HG02840 (cell line): ENCODE results near the gene BOLA1.
"Not testable (repeated sequence)": the region's sequence is repeated elsewhere in the genome, so short reads cannot be mapped to it uniquely, and the experiment has no call there.

ENCODE experiments used
- ATAC-seq: cut with Tn5 transposase; IDR thresholded peaks from one replicate; pipeline ENCODE4 v1.9.1; 2021; ENCODE audit warnings: mild to moderate bottlenecking, moderate library complexity, moderate number of reproducible peaks; ENCODE audit not compliant: unreplicated experiment, low FRiP score

Gene BOLA1

GRCh38 chr1:149927563-149928400, 28.4 kb downstream of the BOLA1 start, which contains the start of gene SF3B4:
SF3B4 (minus strand) TSS chr1:149927803; CDS start chr1:149927759, 44 bp downstream.
- ATAC-seq, result peak; percentile 83

DNA sequence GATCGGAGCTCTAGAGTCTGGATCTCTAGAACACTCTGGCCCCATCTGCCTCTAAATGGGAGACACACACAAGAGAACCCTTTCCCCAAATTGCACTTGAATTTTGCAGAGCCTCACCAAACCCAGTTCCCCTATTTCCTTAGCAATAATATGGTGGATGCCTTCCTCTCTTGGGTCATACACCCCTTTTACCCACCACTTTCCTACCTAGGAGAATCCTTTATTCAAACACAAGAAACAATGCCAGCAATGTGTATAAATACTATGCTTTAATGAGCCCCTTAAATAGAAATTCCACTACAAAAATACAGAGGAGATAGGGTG, 29.0 kb downstream of the BOLA1 start:
- no peak for ATAC-seq

- no peak for ATAC-seq
These were observed 30.5 kb downstream of the BOLA1 start for GRCh38 chr1:149929856-149930255.

DNA sequence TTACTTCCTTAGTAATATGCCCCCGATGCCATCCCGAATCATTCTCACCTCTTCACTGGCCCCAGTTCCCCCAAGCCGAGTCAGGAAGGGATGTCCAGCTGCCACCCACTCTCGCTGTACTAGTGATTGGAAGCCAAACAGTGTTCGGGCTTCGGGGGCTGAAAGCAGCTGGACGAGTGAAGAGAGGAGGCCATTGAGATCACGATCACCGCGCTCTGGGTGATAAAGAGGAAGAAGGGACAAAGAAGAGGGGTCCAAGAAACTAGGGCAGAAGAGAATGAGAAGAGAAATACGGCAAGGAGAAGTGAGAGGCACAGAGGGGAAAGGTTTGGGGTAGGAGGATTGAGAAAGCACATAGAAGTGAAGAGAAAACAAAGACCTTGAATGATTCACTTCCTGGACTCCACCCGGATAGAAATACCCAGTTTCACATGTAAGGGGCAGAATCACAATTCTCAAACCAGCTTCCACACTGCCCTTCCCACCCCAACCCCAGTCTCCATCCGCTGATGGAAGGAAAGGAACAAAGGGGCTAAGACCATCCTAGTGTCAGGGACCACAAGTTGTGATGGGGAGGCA, 31.9 kb downstream of the BOLA1 start:
- ATAC-seq, result no peak

GRCh38 chr1:149932474-149932873, 33.1 kb downstream of the BOLA1 start:
- no peak for ATAC-seq

DNA sequence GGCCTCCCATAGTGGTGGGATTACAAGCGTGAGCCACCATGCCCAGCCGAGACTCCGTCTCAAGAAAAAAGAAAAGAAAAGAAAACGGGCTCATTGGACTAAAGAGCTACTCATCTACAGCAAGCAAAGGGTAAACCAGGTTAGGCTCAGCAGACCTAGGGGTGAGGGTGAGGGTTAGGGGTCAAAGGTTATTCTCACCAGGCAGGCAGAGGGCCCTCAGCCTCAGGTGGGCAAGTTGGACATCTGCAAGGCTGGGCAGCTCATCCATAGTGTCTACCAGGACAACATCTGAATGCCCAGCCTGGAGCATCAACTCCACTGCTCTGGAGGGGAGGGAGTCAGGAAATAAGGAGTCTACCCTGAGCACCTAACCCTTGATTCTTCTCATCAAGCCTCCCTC, 33.8 kb downstream of the BOLA1 start:
- no peak for ATAC-seq

GRCh38 chr1:149934356-149934755, 35.0 kb downstream of the BOLA1 start:
- ATAC-seq, result no peak

DNA sequence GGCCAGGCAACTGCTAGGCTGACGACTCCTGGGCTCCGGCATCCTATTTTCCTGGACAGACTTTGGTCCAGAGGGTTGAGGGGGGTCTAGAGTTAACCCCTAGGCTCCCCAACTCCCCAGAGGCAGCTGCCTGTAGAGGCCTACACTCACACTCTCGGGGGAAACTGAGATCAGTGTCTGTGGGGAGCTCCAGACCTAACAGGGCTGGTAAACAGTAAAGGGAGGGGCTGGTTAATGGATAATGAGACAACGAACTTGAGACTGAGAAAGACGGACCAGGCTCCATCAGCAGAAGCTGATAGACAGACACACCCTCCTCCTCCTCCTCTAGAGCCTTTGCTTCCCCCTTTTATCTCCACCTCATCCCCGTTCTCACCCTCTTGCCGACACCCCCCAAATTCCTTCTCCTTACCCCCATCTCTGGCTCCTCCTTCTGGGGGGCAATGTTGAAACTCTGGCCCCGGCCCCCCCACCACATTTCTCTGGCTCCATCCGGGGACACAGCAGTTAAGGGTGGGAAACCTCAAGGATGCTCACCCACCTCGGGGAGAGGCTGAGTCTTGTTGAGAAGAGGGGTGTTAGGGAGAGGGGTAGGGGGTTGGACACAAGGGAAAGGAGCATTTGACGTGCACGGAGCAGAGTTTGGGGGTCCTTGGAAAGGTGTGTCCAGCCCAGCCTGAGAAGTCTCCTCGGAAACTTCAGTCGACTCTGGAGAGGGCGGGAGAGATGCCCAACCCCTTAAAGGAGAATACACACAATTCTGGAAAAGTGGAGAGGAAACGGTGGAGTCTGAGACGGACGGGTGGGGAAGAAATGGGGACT, 37.0 kb downstream of the BOLA1 start, which contains the start of gene MTMR11:
MTMR11 (minus strand) TSS at position 710 of the 822 bp plus-strand sequence; CDS start at position 478, 232 bp downstream.
- no peak for ATAC-seq

DNA sequence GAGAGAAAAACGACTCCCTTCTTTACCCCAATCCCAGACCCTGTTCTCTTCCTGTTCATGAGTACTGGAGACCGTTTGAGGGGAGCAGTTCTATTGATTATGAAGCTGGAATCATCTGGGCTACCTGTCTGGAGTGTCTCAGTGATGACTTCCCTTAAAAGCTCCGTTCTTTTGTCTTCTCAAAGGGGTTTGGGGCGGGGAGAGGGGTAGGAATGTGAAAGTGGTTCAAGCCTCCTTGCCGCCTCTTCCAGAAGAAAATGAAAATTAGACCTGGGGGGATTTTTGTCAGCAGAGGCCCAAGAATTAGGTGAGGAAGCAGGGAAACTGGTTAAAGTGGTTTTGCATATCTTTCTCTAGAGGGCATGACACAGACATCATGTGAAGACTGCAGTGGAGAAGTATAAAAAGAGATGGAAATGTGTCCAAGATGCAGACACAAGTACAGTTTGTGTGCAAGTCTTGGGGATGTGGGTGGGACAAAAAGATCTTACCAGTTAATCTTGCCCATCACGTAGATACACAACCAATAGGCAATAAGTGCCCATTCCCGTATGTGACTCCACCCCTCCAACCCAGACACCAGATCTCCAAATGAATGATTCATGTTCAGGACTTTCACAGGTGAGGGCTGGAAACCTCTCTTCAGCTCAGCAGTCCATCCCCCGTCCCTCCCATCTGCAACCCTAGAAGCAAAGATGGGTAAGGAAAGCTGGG, 37.8 kb downstream of the BOLA1 start:
- no peak for ATAC-seq

DNA sequence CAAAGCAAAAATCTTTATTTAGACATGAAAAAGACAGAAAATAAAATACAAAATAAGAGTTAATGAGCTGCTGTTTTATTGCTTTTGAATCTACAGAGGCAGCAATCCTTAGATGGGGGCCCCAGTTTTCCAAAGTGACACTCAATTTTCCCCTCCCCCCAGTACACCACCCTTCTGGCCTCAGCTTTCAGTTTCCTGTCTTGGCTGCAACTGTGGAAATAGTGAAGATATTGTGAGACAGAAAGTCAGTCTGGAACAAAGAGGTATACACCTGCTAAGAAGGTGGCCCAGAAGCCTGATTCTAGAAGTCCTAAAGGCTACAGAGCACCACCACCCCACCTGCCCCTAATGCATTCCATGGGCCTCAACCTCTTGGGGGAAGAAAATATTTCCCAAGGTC, 38.4 kb downstream of the BOLA1 start:
- ATAC-seq, result no peak

GRCh38 chr1:149938668-149939003, 39.3 kb downstream of the BOLA1 start:
- ATAC-seq, result not testable (repeated sequence)

DNA sequence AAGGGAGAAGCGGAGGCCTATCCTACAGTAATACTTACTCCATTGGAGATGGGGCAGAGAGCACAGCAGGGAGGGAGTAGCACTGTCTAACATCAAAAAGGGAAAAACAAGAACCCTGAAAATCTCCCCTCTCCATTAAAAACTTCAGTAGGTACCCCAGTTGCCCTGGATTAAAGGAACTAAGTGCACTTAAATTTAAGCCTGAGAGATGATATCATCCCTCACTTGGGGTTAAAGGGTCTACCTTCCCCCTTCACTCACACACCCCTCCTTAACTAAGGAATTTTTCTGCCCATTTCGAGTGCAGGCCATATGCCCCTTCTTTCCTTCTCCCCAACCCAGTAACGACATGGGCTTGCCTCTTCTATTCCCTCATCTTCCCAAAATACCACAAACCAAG, 41.1 kb downstream of the BOLA1 start:
- no peak for ATAC-seq

- ATAC-seq, result no peak
These were observed 42.8 kb downstream of the BOLA1 start for GRCh38 chr1:149942207-149942606.

DNA sequence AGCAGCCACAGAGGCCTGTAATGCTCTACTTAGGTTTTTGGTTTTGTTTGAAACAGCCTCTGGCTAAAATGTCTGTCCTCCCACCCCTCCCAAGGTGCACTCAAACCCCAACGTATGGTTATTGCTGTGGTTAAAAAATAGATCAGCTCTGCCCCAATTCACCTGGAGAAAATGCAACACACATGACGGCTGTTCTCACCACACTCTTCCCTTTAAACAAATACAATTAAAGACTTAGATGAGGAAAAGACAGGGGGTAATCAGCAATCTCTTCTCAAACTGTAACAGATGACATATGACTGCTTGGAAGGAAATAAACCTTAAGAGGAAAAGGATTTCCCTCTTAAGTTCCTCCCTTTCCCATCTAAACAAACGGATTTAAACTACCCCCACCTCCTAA, 43.5 kb downstream of the BOLA1 start:
- ATAC-seq, result no peak

GRCh38 chr1:149945206-149945605, 45.8 kb downstream of the BOLA1 start:
- no peak for ATAC-seq

DNA sequence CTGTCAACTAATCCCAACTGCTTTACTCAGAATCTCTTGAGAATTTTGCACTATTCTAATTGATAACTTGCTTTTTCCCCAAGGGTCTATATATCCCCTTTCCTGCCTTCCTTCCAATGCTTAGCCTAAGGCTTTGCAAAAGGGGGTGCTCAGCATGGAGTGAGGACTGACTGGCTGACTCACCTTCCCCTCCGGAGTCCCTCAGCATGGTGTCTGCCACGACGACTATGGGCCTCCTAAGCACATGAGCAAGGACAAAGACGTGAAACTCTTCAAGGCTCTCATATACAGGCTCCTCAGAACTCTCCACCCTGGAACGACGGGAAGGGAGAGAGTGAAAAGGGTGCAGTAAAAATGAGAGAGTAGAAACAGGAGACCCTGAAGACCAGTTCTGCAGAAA, 50.5 kb downstream of the BOLA1 start:
- no peak for ATAC-seq
